Mucosa of rectum (tissue), 2 donors: ENCODE results near the gene GRK5.

Experiments
- H3K27ac ChIP-seq, 2 donors: one replicate each; pipeline ENCODE4 v1.7.0; 2013; ENCODE audit warnings: inconsistent platforms in 2 of 2, low read depth in 2 of 2, low read length in 2 of 2
- H3K27me3 ChIP-seq, 2 donors: one replicate each; pipeline ENCODE4 v1.7.0; 2013; ENCODE audit warnings: low read length in 2 of 2; ENCODE audit not compliant: control insufficient read depth in 2 of 2, insufficient read depth in 2 of 2
- H3K36me3 ChIP-seq, 2 donors: one replicate each; pipeline ENCODE4 v1.7.0; 2013; ENCODE audit warnings: low read length in 2 of 2; ENCODE audit not compliant: control insufficient read depth in 2 of 2, insufficient read depth in 2 of 2
- H3K4me1 ChIP-seq, 2 donors: one replicate each; pipeline ENCODE4 v1.7.0; 2013; ENCODE audit warnings: low read length in 2 of 2, mild to moderate bottlenecking in 1 of 2; ENCODE audit not compliant: control insufficient read depth in 2 of 2, insufficient read depth in 2 of 2
- H3K4me3 ChIP-seq, 2 donors: one replicate each; pipeline ENCODE4 v1.7.0; 2013; ENCODE audit warnings: low read length in 2 of 2
- H3K9ac ChIP-seq, 2 donors: one replicate each; pipeline ENCODE4 v1.7.0; 2013; ENCODE audit warnings: low read length in 2 of 2, low read depth in 1 of 2, mild to moderate bottlenecking in 1 of 2
- H3K9me3 ChIP-seq, 2 donors: one replicate each; pipeline ENCODE4 v1.7.0; 2013; ENCODE audit warnings: low read length in 2 of 2; ENCODE audit not compliant: control insufficient read depth in 2 of 2
- donor health status: healthy.
- donor health status: Normal muscosa, but diverticular disease.

The GRK5 gene

DNA sequence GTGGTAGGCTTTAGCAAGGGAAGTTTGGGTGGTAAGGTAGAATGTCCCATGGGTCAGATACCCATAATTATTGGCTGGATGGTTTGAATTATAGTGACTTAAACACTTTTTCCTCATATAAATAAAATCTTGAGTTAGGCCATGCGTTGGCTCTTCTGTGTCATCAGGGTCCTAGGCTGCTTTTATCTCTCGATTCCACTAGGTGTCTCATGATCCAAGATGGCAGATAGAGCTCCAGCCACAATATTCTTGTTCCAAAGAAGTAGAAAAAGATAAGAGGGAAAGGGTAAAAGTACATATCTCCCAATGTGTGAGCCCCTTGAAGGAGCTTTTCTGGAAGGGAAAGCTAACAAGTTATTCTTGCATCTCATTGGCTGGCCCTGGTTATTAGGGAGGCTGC, 144.7 kb downstream of the GRK5 start:
- H3K4me1 ChIP-seq, result no peaks in the 10 kb centered on the region

DNA sequence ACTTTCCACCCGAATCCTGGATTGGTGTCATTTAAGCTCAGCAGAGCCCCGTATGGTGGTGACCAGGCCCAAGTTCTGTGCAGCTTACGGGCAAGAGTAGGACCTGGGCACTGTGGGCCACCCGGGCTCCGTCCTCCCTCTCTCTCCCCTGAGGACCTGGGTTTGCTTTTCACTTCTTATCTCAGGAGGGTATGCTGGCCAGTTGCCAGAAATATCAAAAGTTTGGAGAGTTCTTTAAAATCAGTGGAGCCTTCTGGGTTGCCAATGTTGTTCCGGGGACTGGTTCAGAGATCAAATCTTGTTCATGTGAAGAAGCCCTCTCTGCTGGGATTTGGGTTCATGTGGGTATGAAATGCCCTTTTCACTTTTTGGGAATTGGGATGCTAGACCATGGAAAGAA, 145.4 kb downstream of the GRK5 start:
- Histone ChIP-seq H3K27ac (no peak overlapping the region), H3K36me3 (no peaks in the 10 kb centered on the region), H3K4me3 (no peak overlapping the region), H3K27me3 (no peaks in the 10 kb centered on the region), H3K9me3 (peaks cover 0 to 4% of the 10 kb centered on the region in 2 donors), H3K4me1 (no peaks in the 10 kb centered on the region), H3K9ac (no peak overlapping the region)

More for the DNA sequence above, 144.7 kb downstream of the GRK5 start:
- Histone ChIP-seq H3K27me3 (no peaks in the 10 kb centered on the region), H3K4me3 (no peak overlapping the region), H3K36me3 (no peaks in the 10 kb centered on the region), H3K9ac (no peak overlapping the region), H3K9me3 (peaks cover 0 to 4% of the 10 kb centered on the region in 2 donors), H3K27ac (no peak overlapping the region)

DNA sequence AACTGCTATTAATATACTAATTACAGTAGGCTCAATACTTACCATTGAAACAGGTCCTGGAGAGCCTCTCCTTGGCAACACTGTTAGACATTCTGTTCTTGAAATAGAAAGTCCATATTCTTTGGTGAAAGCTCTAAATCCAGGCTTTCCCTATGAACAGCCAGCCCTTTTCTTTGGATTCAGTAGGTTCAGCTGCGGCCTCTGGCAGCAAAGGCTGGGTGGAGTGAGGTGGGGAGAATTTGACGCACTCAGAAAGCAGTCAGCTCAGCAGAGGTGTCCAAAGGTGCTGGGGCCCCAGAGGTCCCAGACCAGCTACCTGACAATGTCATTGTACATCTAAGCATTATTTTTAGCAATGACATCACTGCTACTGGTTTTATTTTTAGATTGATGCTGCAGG, 146.1 kb downstream of the GRK5 start:
- Histone ChIP-seq H3K27me3 (no peaks in the 10 kb centered on the region), H3K36me3 (no peaks in the 10 kb centered on the region), H3K4me1 (no peaks in the 10 kb centered on the region), H3K9me3 (peaks cover 0 to 4% of the 10 kb centered on the region in 2 donors), H3K4me3 (no peak overlapping the region), H3K9ac (no peak overlapping the region), H3K27ac (no peak overlapping the region)

DNA sequence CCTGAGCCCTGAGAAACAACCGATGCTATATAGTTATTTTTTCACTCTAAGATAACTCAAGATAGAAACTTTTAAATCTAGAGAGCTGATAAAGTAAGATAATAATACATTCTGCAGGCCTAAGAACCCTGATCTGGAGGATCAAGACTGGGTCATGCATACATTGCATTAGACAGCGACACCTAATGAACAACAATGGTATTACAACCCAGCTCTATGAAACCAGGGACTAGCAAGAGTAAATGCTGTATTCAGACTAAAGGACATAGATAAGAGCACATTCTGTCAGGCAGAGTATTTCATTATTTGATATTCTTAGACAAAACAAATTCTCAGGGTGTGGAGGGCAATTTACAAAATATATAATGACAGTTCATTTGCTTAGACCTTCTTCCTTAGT, 148.6 kb downstream of the GRK5 start:
- no peak overlapping the region for H3K4me3 ChIP-seq
- no peaks in the 10 kb centered on the region for H3K4me1 ChIP-seq
- H3K9me3 ChIP-seq, result peaks cover 0 to 4% of the 10 kb centered on the region in 2 donors
- no peak overlapping the region for H3K27ac ChIP-seq
- H3K36me3 ChIP-seq, result no peaks in the 10 kb centered on the region
- no peaks in the 10 kb centered on the region for H3K27me3 ChIP-seq
- H3K9ac ChIP-seq, result no peak overlapping the region

DNA sequence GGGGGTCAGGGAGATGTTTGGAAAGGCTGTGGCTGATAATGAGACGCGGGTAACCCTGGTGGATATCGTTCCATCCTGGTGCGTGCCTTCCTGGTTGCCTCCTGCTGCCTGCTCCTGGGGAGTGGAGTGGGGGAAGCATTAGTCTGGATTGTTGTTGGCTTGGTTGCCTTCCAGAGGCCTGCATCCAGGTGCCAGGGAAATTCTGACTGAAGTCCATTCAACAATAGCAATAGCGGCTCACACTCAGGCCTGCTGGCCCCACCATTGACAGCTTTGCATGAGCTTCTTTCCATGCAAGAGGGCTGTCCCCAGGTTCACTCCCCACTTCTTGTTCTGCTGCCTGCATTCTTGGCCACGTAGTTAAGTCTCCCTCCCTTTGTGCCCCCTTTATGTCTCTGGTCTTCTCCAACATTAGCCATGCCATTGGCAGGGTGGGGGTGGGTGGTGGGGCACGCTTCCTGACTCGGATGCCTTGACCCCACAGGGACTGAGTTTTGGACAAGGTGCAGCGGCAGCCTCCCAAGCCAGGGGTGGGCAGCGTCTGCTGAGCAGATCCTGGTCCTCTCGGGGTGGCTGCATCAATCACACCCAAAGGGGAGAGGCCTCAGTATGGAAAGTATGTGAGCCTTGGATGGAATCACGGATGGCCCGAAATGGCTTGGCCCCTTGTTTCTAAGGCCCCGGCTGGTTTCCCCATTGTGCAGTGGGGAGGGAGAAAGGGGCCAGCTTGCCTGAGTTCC, 150.2 kb downstream of the GRK5 start:
- Histone ChIP-seq H3K27me3 (no peaks in the 10 kb centered on the region), H3K9me3 (peaks cover 0 to 4% of the 10 kb centered on the region in 2 donors), H3K4me1 (peaks cover 0 to 4% of the 10 kb centered on the region in 2 donors), H3K9ac (no peak overlapping the region), H3K4me3 (no peak overlapping the region), H3K36me3 (no peaks in the 10 kb centered on the region), H3K27ac (no peak overlapping the region)

DNA sequence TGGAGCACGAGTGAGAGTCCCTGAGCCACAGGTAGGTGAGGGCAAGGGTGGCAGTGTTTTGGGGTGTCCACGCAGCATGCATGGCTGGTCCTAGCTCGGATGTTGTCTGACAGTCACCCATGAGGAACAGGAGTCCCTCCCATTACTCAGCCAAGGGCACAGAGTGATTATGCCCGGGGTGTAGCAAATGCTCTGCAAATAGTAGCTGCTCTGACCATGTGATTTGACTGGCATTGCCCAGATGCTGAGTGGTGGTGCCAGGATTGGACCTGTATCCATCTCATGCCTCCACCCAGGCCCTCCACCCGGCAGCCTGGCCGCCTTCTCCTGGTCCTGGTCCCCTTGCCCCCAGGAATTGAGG, 150.8 kb downstream of the GRK5 start:
- Histone ChIP-seq H3K9me3 (peaks cover 0 to 4% of the 10 kb centered on the region in 2 donors), H3K4me1 (peaks cover 0 to 4% of the 10 kb centered on the region in 2 donors), H3K27me3 (no peaks in the 10 kb centered on the region), H3K9ac (no peak overlapping the region), H3K4me3 (no peak overlapping the region), H3K36me3 (no peaks in the 10 kb centered on the region), H3K27ac (no peak overlapping the region)

DNA sequence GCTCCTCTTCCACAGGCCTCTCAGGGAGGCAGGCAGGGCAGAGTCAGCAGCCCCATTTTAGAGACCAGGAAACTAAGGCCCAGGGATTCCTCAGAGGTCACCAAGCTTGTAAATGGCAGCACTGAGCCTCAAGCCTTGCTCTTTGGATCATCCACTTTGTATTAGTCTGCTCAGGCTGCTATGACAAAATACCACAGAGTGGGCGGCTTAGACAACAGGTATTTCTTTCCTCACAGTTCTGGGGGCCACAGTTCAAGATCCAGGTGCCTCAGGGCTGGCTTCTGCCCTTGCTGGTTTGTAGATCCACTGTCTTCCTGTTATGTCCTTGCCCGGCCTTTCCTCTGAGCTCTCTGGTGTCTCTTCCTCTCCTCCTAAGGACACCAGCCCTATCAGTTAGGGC, 151.2 kb downstream of the GRK5 start:
- Histone ChIP-seq H3K27ac (no peak overlapping the region), H3K36me3 (no peaks in the 10 kb centered on the region), H3K4me1 (peaks cover 0 to 4% of the 10 kb centered on the region in 2 donors)

DNA sequence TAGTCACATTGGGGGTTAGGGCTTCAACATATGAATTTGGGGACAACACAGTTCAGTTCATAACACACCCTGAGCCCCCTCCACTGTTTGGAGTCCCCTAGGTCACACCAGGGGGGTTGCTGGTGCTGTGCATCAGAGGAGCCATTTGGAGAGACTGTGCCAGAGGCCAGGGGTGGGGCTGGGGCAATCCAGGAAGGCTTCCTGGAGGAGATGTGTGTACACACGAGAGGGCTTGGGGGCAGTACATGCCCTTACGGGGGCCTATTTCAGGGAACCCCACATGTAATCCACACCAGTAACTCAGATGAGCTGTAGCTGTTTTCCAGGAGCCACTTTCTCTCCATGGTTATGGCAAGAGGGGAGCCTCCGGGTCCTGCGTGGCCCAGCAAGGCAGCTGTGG, 151.7 kb downstream of the GRK5 start:
- H3K36me3 ChIP-seq, result no peaks in the 10 kb centered on the region
- no peak overlapping the region for H3K27ac ChIP-seq
- H3K9ac ChIP-seq, result no peak overlapping the region

More for the DNA sequence above, 151.2 kb downstream of the GRK5 start:
- H3K4me3 ChIP-seq, result no peak overlapping the region
- H3K9ac ChIP-seq, result no peak overlapping the region
- H3K9me3 ChIP-seq, result peaks cover 0 to 4% of the 10 kb centered on the region in 2 donors
- H3K27me3 ChIP-seq, result no peaks in the 10 kb centered on the region

DNA sequence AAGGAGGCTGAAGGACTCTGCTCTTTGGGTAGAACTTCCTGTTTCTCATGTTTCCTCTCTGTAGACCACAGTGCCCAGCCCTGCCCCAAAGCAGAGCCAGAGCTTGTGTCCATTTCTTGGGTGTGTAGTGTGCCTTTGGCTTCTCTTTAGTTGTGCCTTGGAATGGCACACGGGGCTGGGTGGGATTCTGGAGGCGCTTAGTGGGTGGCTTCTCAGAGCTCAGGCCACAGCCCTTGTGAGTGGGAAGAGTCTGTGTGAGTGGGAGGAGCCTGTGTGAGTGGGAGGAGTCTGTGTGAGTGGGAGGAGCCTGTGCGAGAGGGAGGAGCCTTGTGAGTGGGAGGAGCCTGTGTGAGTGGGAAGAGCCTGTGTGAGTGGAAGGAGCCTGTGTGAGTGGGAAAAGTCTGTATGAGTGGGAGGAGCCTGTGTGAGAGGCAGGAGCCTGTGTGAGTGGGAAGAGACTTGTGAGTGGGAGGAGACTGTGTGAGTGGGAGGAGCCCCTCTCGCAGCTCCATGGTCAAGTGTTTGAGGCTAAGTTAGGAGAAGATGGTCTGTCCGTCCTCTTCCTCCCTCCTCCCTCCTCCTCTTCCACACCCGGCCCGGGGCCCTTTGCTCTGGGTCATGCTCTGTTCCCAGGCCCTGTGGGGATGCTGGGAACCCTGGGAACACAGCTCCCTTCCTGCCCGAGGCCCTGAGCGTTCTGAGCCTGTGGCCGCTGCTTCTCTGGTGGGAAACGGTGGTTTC, 153.0 kb downstream of the GRK5 start:
- Histone ChIP-seq H3K27me3 (no peaks in the 10 kb centered on the region), H3K9ac (no peak overlapping the region), H3K36me3 (no peaks in the 10 kb centered on the region), H3K27ac (no peak overlapping the region), H3K9me3 (peaks cover 0 to 4% of the 10 kb centered on the region in 2 donors), H3K4me1 (peaks cover 0 to 4% of the 10 kb centered on the region in 2 donors), H3K4me3 (no peak overlapping the region)

More for the DNA sequence above, 151.7 kb downstream of the GRK5 start:
- peaks cover 0 to 4% of the 10 kb centered on the region in 2 donors for H3K9me3 ChIP-seq
- no peak overlapping the region for H3K4me3 ChIP-seq
- H3K4me1 ChIP-seq, result peaks cover 0 to 4% of the 10 kb centered on the region in 2 donors
- no peaks in the 10 kb centered on the region for H3K27me3 ChIP-seq

DNA sequence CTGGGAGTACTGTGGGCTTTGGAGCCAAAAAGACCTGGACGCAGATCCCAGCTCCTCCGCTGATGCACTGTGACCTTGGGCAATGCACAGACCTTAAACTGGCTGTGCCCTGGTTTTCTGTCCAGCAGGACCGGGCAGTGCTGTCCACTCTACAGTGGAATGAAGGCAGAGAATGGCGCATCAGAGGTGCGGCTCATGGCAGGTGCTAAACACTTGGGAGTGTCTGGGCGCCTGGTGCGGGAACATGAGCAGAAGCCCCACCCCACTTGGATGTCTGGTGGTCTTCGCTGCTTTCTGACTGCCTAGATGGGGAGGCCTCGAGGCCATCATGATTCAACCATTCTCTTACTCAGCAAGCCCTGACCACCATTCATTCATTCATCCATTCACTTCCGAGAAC, 153.7 kb downstream of the GRK5 start:
- Histone ChIP-seq H3K36me3 (no peaks in the 10 kb centered on the region), H3K4me3 (no peak overlapping the region), H3K9me3 (peaks cover 0 to under 1% of the 10 kb centered on the region in 2 donors), H3K27ac (no peak overlapping the region), H3K4me1 (peaks cover 0 to 4% of the 10 kb centered on the region in 2 donors), H3K9ac (no peak overlapping the region), H3K27me3 (no peaks in the 10 kb centered on the region)
